HEK293 (cell line): Measurements from ENCODE around the gene POLR2C.

Experiments
- CTCF ChIA-PET: fragments of 350-600 bp; formaldehyde crosslinking; extraction: SDS; loops from one replicate; lab custom pipeline; 2021; ENCODE audit warnings: antibody characterized with exemption; lab: Yijun Ruan, JAX
- POLR2A ChIA-PET: fragments of 300-600 bp; formaldehyde crosslinking; extraction: SDS; loops from one replicate; lab custom pipeline; 2020; ENCODE audit warnings: antibody characterized with exemption, inconsistent platforms; lab: Yijun Ruan, JAX
- H3K27ac ChIP-seq: fragments of 200-500 bp; sonication (Bioruptor generic); 2 replicates; pipeline ENCODE4 v1.5.1; 2014; ENCODE audit warnings: low read depth, low read length, control low read depth, inconsistent platforms; ENCODE audit errors: extremely low read depth
- H3K36me3 ChIP-seq, 2 experiments: fragments of 200-500 bp in 1 of 2; sonication (Bioruptor generic) in 1 of 2; 1 replicate in 1 of 2; 2 replicates in 1 of 2; pipeline ENCODE4 v1.5.1; 2014 to 2017; ENCODE audit warnings: inconsistent platforms in 2 of 2, low read length in 2 of 2; ENCODE audit not compliant: control insufficient read depth in 2 of 2, insufficient read depth in 1 of 2
- H3K4me1 ChIP-seq: fragments of 200-500 bp; sonication (Bioruptor generic); 2 replicates; pipeline ENCODE4 v1.5.1; 2014; ENCODE audit warnings: mild to moderate bottlenecking, low read length, inconsistent platforms; ENCODE audit not compliant: control insufficient read depth, insufficient read depth
- H3K4me3 ChIP-seq: 2 replicates; pipeline ENCODE4 v1.5.1; 2011; ENCODE audit warnings: low read depth, mild to moderate bottlenecking, control low read depth, low read length, moderate library complexity
- H3K9me3 ChIP-seq: fragments of 200-500 bp; sonication (Bioruptor generic); 2 replicates; pipeline ENCODE4 v1.5.1; 2014; ENCODE audit warnings: low read depth, low read length, inconsistent platforms; ENCODE audit not compliant: control insufficient read depth, insufficient read depth
- BCL11A ChIP-seq: fragments of 450-650 bp; formaldehyde crosslinking; IDR thresholded peaks from 2 replicates; pipeline ENCODE4 v1.5.1; 2016; ENCODE audit warnings: low read depth, missing biosample characterization, missing genetic modification characterization
- CTCF ChIP-seq: fragments of 450-650 bp; formaldehyde crosslinking; IDR thresholded peaks from 2 replicates; pipeline ENCODE4 v1.5.1; 2016; ENCODE audit warnings: missing biosample characterization, missing genetic modification characterization
- EGR2 ChIP-seq: fragments of 450-650 bp; formaldehyde crosslinking; IDR thresholded peaks from 2 replicates; pipeline ENCODE4 v1.5.1; 2016; ENCODE audit warnings: low read depth, missing biosample characterization, missing genetic modification characterization
- ELK4 ChIP-seq: IDR thresholded peaks from 2 replicates; pipeline ENCODE4 v1.6.1; 2011; ENCODE audit warnings: mild to moderate bottlenecking, low read depth, low read length, borderline replicate concordance
- GLI2 ChIP-seq: fragments of 450-650 bp; formaldehyde crosslinking; IDR thresholded peaks from 2 replicates; pipeline ENCODE4; 2017; ENCODE audit warnings: missing biosample characterization, missing genetic modification characterization, low read depth, borderline replicate concordance
- KLF10 ChIP-seq: fragments of 450-650 bp; IDR thresholded peaks from 2 replicates; pipeline ENCODE4 v1.5.1; 2018; ENCODE audit warnings: missing biosample characterization, mild to moderate bottlenecking, missing genetic modification characterization
- PRDM2 ChIP-seq: fragments of 450-650 bp; formaldehyde crosslinking; IDR thresholded peaks from 2 replicates; pipeline ENCODE4 v1.5.1; 2016; ENCODE audit warnings: missing biosample characterization, missing genetic modification characterization, borderline replicate concordance
- SCRT1 ChIP-seq: fragments of 450-650 bp; formaldehyde crosslinking; IDR thresholded peaks from 2 replicates; pipeline ENCODE4 v1.5.1; 2016; ENCODE audit warnings: missing biosample characterization, missing genetic modification characterization, borderline replicate concordance
- SCRT2 ChIP-seq: fragments of 450-650 bp; formaldehyde crosslinking; IDR thresholded peaks from 2 replicates; pipeline ENCODE4 v1.5.1; 2016; ENCODE audit warnings: missing biosample characterization, missing genetic modification characterization
- ZBTB11 ChIP-seq: fragments of 450-650 bp; formaldehyde crosslinking; conservative IDR thresholded peaks from 2 replicates; pipeline ENCODE4 v1.5.1; 2016; ENCODE audit warnings: low read depth, missing biosample characterization, missing genetic modification characterization
- ZBTB8A ChIP-seq: fragments of 450-650 bp; formaldehyde crosslinking; IDR thresholded peaks from 2 replicates; pipeline ENCODE4 v1.5.1; 2016; ENCODE audit warnings: missing biosample characterization, missing genetic modification characterization
- ZNF157 ChIP-seq: fragments of 450-650 bp; formaldehyde crosslinking; IDR thresholded peaks from 2 replicates; pipeline ENCODE4 v1.5.1; 2016; ENCODE audit warnings: missing biosample characterization, missing genetic modification characterization
- ZNF169 ChIP-seq: fragments of 450-650 bp; formaldehyde crosslinking; IDR thresholded peaks from 2 replicates; pipeline ENCODE4 v1.5.1; 2016; ENCODE audit warnings: missing biosample characterization, missing genetic modification characterization
- ZNF26 ChIP-seq: fragments of 450-650 bp; formaldehyde crosslinking; IDR thresholded peaks from 2 replicates; pipeline ENCODE4 v1.5.1; 2016; ENCODE audit warnings: missing biosample characterization, missing genetic modification characterization
- ZNF433 ChIP-seq: fragments of 450-650 bp; formaldehyde crosslinking; IDR thresholded peaks from 2 replicates; pipeline ENCODE4 v1.5.1; 2016; ENCODE audit warnings: missing biosample characterization, missing genetic modification characterization, low read depth
- ZNF548 ChIP-seq: fragments of 450-650 bp; formaldehyde crosslinking; IDR thresholded peaks from 2 replicates; pipeline ENCODE4 v1.5.1; 2016; ENCODE audit warnings: missing biosample characterization, missing genetic modification characterization
- ZNF549 ChIP-seq: fragments of 450-650 bp; IDR thresholded peaks from 2 replicates; pipeline ENCODE4 v1.5.1; 2018; ENCODE audit warnings: missing biosample characterization, missing genetic modification characterization, mild to moderate bottlenecking, inconsistent platforms, moderate library complexity
- ZNF561 ChIP-seq: fragments of 450-650 bp; IDR thresholded peaks from 2 replicates; pipeline ENCODE4 v1.5.1; 2018; ENCODE audit warnings: missing biosample characterization, missing genetic modification characterization, borderline replicate concordance
- ZNF596 ChIP-seq: fragments of 450-650 bp; IDR thresholded peaks from 2 replicates; pipeline ENCODE4 v1.5.0; 2018; ENCODE audit warnings: missing biosample characterization, mild to moderate bottlenecking, missing genetic modification characterization, moderate library complexity
- ZNF621 ChIP-seq: fragments of 450-650 bp; formaldehyde crosslinking; IDR thresholded peaks from 2 replicates; pipeline ENCODE4 v1.5.1; 2017; ENCODE audit warnings: missing biosample characterization, missing genetic modification characterization
- ZNF670 ChIP-seq: fragments of 450-650 bp; formaldehyde crosslinking; IDR thresholded peaks from 2 replicates; pipeline ENCODE4 v1.5.1; 2016; ENCODE audit warnings: missing biosample characterization, missing genetic modification characterization, low read depth
- ZNF76 ChIP-seq: fragments of 450-650 bp; formaldehyde crosslinking; IDR thresholded peaks from 2 replicates; pipeline ENCODE4; 2016; ENCODE audit warnings: low read depth, missing biosample characterization, missing genetic modification characterization, borderline replicate concordance

The POLR2C gene

GRCh38 chr16:57413301-57413730, 49.2 kb upstream of the POLR2C start:
- TF ChIP-seq ZNF548 (tag by site-specific recombination) = no peak
- no peak for TF ChIP-seq ZNF596
- TF ChIP-seq ZNF670 (tag by site-specific recombination) = no peak
- TF ChIP-seq ZNF621 = no peak
- TF ChIP-seq ZNF26 (tag by site-specific recombination) = no peak
- no peak for TF ChIP-seq SCRT1 (tag by site-specific recombination)
- no peak for TF ChIP-seq KLF10 (tag by site-specific recombination)
- no peak for TF ChIP-seq CTCF
- no peak for TF ChIP-seq ZNF549 (tag by site-specific recombination)
- TF ChIP-seq BCL11A = no peak
- H3K4me3 ChIP-seq = no peak overlapping the region
- CTCF ChIA-PET = interaction anchor here (1.0 to 3.2 kb wide), 5 partner anchors 9 to 112 kb away, joined by 3 to 23 read pairs (median 6); no protein-coding TSS in a partner anchor
- H3K27ac ChIP-seq = no peak overlapping the region
- H3K36me3 ChIP-seq = no peaks in the 10 kb centered on the region
- POLR2A ChIA-PET = interaction anchor here (1.1 to 1.6 kb wide), 2 partner anchors 34 to 49 kb away, joined by 3 read pairs; partner anchors contain the start of genes CIAPIN1, COQ9 and POLR2C
- no peaks in the 10 kb centered on the region for H3K9me3 ChIP-seq
- no peaks in the 10 kb centered on the region for H3K4me1 ChIP-seq

- no peak overlapping the region for H3K4me3 ChIP-seq
- ChIA-PET CTCF (interaction anchor here (0.9 to 3.2 kb wide), 4 partner anchors 8 to 115 kb away, joined by 4 to 23 read pairs (median 5); no protein-coding TSS in a partner anchor), POLR2A (interaction anchor here (0.6 to 1.6 kb wide), 4 partner anchors 33 to 176 kb away, joined by 3 read pairs; partner anchors contain the start of genes CIAPIN1, COQ9 and POLR2C)
- H3K9me3 ChIP-seq = no peaks in the 10 kb centered on the region
- H3K36me3 ChIP-seq = no peaks in the 10 kb centered on the region
- H3K27ac ChIP-seq = no peak overlapping the region
- H3K4me1 ChIP-seq = no peaks in the 10 kb centered on the region
- no peak for TF ChIP-seq ZNF157 (tag by site-specific recombination)
- TF ChIP-seq SCRT2 (tag by site-specific recombination) = no peak
- no peak for TF ChIP-seq ZBTB8A
- no peak for TF ChIP-seq ZNF561
- TF ChIP-seq PRDM2 (tag by site-specific recombination) = no peak
- TF ChIP-seq ZNF169 = no peak
- TF ChIP-seq ELK4 = no peak
- TF ChIP-seq ZNF433 (tag by site-specific recombination) = no peak
- no peak for TF ChIP-seq ZNF76 (tag by site-specific recombination)
- no peak for TF ChIP-seq ZBTB11 (tag by site-specific recombination)
- no peak for TF ChIP-seq EGR2 (tag by site-specific recombination)
- no peak for TF ChIP-seq GLI2 (tag by site-specific recombination)
Measured at GRCh38 chr16:57413733-57414132, 48.7 kb upstream of the POLR2C start.
